Measurements from ENCODE around the gene GPR158. TPM values are rescaled to one million over a fixed set of nuclear protein-coding genes. Genes with fewer than 3 reads are reported as not detected.
A peak's percentile ranks its signal among the peaks of the same experiment; 100 is the strongest.

GPR158 gene
- total and polyA plus RNA-seq, 9 of the 15 experiments (the other 6 are each of a cell fraction or from before 2014, with no cell fraction given) = 4.0 to 7.6 (median 5.0) TPM

DNA sequence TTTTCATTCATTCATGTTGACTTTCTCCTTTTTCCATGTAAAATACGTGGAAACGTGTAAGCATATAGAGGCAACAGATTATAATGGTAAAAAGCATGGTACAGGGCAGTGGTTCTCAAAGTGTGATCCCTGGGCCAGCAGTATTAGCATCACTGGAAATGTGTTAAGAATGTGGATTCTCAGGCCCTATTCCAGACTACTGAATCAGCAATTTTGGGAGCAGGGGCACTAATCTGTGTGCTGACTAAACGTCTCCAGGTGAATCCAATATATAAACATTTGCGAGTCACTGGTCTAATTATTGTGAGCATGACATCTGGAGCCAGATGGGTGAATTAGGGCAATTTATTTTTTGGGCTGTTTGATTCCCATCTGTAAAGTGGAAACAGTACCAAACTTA lies 5.1 kb upstream of the GPR158 start (continued):
- TF ChIP-seq MYBL2 (IDR thresholded peaks at IDR 0.05; ENCODE audit: low read depth) = no peak
- no peak for TF ChIP-seq MYBL2 (CRISPR knock-in tag; IDR thresholded peaks at IDR 0.05; ENCODE audit: borderline replicate concordance)
- no peak for TF ChIP-seq SPI1 (IDR thresholded peaks at IDR 0.05; ENCODE audit: borderline replicate concordance, low read depth, low read length)
- no peak for TF ChIP-seq EP300 (IDR thresholded peaks at IDR 0.05; ENCODE audit: low read length)
- no peak for TF ChIP-seq MXD1 (CRISPR knock-in tag; IDR thresholded peaks at IDR 0.05; ENCODE audit: borderline replicate concordance, poor library complexity, severe bottlenecking)
- TF ChIP-seq NCOA1 (IDR thresholded peaks at IDR 0.05; ENCODE audit: low read depth) = no peak
- TF ChIP-seq C11orf30 (IDR thresholded peaks at IDR 0.05; ENCODE audit: low read depth) = peak; percentile 51
- TF ChIP-seq YY1 (IDR thresholded peaks at IDR 0.05; ENCODE audit: borderline replicate concordance in 1 of 3, control insufficient read depth in 1 of 3, extremely low read depth in 1 of 3, insufficient read depth in 3 of 3, insufficient read length in 1 of 3, insufficient replicate concordance in 2 of 3, low read depth in 1 of 3, low read length in 2 of 3) = no peak
- TF ChIP-seq L3MBTL2 (IDR thresholded peaks at IDR 0.05) = no peak
- TF ChIP-seq, protein P1, sequence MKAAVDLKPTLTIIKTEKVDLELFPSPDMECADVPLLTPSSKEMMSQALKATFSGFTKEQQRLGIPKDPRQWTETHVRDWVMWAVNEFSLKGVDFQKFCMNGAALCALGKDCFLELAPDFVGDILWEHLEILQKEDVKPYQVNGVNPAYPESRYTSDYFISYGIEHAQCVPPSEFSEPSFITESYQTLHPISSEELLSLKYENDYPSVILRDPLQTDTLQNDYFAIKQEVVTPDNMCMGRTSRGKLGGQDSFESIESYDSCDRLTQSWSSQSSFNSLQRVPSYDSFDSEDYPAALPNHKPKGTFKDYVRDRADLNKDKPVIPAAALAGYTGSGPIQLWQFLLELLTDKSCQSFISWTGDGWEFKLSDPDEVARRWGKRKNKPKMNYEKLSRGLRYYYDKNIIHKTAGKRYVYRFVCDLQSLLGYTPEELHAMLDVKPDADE (conservative IDR thresholded peaks at IDR 0.05; ENCODE audit: control insufficient read depth, low read depth, low read length) = no peak
- no peak for TF ChIP-seq ATF3 (IDR thresholded peaks at IDR 0.05)
- TF ChIP-seq ATF3 (CRISPR knock-in tag; conservative IDR thresholded peaks at IDR 0.05) = no peak
- no peak for TF ChIP-seq STAG1 (CRISPR knock-in tag; IDR thresholded peaks at IDR 0.05; ENCODE audit: borderline replicate concordance)
- TF ChIP-seq SAFB2 (IDR thresholded peaks at IDR 0.05; ENCODE audit: borderline replicate concordance, low read depth, low read length, severe bottlenecking) = no peak
- peak; percentile 27; the same call in 1 of the 2 replicates for TF ChIP-seq MAFF (IDR thresholded peaks at IDR 0.05; ENCODE audit: low read length)
- peak; percentile 50 for TF ChIP-seq MAFG (tag; conservative IDR thresholded peaks at IDR 0.05)
- TF ChIP-seq MAFK (IDR thresholded peaks at IDR 0.05; ENCODE audit: low read length) = peak; percentile 41; the same call in 1 of the 2 replicates
- no peak for TF ChIP-seq TEAD1 (CRISPR knock-in tag; IDR thresholded peaks at IDR 0.05)
